ENCODE results near the gene GJB2.

GJB2 gene

DNA sequence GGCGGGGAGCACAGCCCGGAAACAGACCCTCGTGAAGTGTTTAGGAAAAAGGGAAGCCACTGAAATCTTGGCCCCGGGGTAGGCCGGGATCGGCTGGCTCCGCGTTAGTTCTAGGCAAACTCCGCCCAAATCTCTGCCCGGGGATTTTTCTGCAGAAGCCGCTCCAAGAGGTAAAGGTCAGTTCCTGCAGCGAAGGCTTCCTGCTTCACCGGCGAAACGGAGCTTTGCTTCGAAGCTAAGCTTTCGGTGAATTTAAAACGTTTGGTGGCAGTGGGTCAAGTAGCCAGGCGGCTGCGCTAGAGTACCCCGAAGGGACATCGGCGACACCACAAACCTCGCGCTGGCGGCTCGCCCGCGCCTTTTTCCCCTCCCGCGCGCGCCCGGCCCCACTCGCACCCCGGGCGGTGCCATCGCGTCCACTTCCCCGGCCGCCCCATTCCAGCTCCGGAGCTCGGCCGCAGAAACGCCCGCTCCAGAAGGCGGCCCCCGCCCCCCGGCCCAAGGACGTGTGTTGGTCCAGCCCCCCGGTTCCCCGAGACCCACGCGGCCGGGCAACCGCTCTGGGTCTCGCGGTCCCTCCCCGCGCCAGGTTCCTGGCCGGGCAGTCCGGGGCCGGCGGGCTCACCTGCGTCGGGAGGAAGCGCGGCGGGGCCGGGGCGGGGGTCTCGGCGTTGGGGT lies 441 bp downstream of the GJB2 start:
- no peak for DNase-seq

DNA sequence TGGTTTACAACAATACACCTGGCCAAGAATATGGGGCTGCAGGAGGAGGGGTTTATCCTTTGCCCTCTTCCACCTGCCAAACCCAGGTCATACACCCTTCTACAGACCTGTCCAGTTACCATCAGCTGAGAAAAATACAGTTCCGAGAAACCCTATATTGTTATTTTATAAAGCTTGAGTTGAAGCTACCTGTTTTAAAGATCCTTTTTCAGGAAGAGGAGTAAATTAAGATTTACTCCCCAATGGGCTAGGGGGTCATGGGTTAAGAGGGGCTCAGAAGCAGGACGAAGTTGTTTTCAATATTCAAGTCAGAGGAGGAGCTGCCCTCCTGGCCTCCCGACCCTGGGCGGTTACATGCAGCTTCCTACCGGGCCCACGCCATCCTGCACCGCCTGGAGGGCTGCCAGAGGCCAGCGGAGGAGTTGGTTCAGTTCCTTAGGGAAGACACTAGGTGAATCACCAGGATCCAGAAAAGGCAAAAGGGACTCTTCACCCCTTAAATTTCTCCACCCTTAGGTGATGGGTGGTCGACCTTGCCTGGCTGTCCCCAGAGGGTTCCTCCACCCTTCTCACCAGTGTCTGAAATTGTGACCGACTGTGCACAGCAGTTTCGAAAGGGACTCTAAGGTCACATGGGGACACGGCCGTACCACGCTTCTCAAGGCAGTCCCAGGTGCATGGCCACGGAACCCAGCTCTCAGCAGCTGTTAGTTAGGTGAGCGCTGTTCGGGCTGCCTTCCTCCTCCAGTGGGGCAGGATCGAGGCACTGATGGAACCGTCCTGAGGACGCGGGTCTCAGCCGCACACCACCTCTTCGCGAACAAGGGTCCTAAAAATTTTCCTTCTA lies 1.2 kb downstream of the GJB2 start:
- DNase-seq: no peak

DNA sequence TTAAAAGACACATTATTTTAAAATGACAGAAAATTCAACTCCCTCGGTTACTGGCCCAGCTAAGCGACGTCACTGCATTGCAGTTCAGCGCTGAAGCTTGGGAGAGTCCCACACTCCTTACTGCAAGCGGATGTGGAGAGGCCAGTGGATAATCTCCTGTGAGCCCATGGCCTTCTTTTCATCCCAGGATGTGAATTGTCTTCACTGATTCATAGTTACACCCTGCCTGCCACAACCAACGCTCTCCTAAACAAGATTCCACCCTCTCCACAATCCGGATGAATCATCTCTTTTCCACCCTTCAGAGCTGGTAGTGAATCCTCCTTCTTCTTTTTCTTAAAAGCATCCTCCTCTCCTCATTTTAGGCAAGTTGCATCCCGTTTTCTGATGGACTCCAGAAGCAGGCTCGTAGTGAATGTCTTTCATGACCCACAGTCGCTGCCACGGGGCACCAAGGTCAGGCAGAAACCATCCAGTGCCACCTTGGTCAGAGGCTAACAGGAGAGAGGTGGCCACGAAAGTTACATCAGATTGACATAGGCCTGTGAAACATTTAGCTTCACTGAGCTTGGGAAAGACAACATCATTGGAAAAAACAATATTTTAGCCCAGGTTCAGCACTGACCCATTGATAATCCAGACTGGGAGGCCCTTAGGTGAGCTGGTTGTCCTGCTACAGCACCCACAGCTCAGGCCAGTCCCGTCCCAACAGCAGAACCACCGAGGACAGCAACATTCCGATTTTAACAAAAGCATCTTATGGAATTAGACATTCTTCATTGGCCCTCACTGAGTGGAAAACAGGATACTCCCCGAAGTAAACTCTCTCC lies 2.0 kb downstream of the GJB2 start:
- no peak for DNase-seq

DNA sequence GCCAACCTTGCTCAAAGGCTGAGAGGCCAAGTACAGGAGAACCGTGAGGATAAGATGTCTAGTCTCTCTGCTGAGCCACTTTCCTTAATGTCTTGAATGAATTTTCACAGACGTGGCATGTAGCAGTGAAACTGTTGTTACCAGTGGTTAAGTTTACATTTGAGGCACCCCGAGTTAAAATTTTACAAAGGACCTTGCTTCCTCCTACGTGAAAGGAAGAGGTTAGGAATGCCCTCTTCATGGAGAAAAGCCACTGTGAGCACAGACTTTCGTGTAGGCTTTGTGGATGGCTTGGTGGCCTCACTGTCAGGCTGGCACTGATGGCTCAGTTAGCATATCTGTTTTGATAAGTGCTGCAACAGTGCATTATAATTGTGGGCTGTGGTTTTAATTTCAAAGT lies 2.7 kb downstream of the GJB2 start:
- no peak for DNase-seq

DNA sequence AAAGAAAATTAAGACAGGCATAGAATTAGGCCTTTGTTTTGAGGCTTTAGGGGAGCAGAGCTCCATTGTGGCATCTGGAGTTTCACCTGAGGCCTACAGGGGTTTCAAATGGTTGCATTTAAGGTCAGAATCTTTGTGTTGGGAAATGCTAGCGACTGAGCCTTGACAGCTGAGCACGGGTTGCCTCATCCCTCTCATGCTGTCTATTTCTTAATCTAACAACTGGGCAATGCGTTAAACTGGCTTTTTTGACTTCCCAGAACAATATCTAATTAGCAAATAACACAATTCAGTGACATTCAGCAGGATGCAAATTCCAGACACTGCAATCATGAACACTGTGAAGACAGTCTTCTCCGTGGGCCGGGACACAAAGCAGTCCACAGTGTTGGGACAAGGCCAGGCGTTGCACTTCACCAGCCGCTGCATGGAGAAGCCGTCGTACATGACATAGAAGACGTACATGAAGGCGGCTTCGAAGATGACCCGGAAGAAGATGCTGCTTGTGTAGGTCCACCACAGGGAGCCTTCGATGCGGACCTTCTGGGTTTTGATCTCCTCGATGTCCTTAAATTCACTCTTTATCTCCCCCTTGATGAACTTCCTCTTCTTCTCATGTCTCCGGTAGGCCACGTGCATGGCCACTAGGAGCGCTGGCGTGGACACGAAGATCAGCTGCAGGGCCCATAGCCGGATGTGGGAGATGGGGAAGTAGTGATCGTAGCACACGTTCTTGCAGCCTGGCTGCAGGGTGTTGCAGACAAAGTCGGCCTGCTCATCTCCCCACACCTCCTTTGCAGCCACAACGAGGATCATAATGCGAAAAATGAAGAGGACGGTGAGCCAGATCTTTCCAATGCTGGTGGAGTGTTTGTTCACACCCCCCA lies 3.8 kb downstream of the GJB2 start:
- DNase-seq: no peak

DNA sequence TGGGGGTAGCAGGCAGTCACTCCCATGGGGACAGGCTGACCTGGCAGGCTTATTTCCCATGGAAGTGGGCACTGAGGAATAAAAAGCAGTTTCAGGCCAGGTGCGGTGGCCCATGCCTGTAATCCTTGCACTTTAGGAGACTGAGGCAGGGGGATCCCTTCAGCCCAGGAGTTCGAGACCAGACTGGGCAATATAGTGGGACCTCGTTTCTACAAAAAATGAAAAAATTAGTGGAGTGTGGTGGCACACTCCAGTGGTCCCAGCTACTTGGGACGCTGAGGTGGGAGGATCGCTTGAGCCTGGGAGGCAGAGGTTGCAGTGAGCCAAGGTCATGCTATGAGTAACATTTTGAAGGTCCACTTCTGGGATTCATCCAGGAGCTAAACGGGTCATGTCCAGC lies 6.0 kb downstream of the GJB2 start:
- no peak for DNase-seq

DNA sequence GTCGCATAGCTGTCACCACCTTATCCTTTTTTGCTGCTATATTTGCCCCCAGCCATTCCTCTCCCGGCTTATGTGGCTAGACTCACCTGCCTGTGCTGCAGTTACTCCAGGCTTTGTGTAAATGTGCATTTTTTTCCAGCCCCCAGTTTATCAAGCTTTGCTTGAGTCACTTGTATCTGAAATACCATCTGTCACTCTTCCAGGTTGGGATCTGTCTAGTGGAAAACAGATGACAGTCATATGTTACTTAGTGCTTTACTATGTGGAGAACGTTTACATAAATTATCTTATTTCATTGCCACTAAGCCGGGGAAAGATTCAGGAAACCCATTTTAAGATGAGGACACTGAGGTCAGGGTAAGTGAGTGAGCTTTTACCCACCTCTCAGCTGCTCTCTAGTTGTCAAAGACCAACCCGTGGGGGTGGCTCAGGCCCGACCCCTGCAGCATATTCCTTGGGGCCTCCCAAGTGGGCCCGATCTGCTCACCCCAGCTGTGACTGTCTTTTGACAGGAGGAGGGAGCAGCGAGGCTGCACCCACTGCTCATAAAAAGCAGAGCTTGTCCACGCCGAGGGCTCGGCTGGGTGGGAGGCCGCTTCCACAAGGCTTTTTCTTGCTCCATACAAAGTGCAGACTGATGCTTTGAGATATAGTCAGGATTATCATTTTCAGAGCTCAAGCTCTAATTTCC lies 7.2 kb downstream of the GJB2 start:
- no peak for DNase-seq

DNA sequence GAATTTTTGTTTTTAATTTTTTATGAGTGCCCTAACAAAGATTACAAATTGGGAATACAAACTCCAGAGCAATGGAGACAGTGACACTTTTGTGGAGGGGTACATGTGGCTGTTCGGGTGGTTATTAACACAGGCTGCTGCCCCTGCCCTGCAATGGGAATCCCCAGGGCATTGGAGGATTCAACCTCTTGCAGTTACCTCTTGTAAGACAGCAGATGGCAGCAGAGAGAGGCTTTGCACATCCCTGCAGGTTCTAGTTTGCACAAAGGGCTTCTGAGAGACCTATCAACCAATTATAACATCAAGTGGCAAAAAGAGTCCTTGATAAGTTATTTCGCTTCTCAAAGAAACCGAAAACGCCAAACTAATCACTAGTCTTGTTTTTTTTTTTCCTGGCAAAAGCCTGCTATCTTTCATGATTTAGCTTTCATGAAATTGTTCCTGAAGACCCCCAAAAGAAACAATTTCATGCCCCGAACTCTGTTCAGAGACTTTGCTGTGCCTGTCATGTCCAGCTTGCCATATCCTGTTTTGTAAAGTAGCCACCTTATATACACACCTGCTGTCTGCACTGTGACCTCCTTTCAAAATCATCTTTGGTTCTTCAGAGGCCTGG lies 10.4 kb downstream of the GJB2 start:
- peak in 1 of 4 experiments; percentile 17 for DNase-seq

DNA sequence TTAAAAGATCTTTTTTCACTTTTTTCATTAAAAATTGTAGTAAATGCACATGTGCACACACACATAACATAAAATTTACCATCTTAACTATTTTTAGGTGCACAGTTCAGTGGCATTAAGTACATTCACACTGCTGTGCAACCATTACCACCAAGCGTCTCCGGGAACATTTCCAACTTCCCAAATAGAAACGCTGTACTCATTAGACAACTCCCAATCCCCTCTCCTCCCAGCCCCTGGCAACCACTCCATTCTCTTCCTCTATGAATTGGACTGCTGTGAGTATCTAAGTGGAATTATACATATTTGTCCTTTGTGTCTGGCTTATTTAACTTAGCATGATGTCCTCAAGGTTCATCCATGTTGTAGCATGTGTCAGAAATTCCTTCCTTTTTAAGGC lies 11.6 kb downstream of the GJB2 start:
- no peak for DNase-seq

DNA sequence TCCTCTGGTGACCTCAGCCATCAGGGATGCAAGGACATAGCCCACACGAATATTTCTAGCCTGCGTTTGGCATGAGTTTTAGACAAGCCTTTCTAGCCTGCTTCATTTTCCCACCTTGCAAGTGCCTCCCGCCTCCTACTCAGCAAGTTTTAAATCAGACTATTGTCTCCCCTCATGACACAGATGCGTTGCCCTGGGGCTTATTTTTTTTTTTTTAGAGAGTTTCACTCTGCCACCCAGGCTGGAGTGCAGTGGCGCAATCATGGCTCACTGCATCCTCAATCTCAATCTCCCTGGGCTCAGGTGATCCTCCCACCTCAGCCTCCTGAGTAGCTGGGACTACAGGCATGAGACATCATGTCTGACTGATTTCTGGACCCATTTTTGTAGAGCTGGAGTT lies 14.6 kb downstream of the GJB2 start:
- no peak for DNase-seq

DNA sequence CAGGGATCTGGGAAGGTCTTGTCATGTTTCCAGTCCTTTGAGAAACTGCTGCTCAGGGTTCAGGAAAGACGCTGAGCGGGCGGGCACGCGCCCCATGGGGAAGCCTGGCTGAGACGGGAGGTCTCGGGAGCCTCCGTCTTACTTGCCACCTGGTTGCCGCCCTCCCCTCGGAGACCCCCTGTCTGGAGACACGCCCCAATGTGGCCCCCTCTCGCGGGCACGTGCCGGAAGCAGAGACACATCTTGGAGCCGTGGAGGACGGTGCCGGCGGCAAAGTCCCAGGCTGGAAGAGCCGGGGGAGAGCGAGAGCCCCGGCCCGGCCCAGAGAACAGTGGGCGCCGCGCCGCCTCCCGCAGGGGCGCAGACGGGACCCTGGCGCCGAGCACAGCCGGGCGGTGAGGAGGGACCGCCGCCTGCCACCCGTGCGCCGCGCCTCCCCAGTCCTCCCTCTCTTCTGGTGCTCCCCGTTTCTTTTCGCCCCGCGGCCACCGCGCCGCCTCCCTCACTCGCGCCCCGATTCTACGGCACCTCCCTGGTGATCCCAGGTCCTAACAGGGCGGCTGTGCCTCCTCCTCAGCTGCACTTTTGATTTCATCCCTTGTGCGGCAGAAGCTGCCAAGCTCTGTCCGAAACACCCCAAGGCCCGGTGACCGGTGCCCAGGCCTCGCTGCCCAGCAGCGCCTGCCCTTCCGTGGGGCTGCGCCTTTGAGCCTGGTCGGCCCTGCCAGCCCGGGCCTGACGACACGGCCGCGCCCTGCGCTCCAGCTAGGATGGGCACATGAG lies 15.5 kb downstream of the GJB2 start:
- DNase-seq: no peak

DNA sequence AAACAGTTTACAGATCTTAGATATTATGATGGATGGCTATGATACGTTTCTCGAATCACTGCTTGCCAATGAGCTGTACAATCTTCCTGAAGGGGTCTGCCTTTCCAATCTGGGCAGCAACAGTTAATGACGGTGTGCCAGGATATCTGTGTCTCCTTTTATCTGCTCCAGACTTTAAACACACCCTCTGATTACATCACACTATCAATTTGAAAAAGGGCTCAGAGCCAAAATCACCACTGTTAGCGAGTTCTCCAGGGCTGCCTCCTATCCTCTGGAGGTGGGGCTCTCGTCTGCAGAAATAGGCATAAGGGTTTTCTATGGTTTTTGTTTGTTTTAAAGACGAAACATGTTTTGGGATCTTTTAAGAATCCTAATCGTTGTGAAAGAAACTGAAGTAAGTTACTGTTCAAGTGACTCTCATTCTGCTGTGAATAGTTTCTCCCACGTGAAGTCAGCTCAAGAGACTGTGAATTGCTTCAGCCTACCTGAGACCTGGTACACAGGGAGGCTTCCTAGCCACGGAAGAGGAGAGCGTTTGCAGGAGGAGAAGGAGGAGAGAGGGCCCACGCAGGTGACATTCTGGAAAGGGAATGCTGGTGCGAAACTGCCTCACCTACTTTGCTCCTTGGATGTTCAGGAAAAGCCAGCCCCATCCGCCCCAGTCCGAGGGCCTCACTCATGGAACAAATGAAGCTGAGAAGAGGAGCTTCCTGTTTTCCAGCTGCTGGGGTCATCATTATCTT lies 16.7 kb downstream of the GJB2 start:
- DNase-seq: no peak

DNA sequence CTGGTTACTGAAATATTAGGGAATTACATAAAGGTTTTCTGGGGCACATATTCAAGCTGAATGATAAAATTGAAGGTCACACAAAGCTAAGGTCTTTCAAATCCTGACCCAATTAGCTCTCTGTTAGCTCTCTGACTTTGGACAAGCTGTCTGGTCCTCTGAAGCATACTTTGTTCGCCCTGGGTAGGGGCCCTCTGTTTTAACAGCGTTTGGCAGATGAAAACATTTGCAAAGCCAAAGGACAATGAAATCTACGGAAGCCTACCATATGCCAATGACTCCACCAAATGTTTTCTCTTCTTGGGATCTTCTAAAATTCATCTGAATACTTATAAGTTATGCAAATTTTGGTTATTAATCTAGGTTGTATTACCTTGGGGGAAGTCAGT lies 17.3 kb downstream of the GJB2 start:
- DNase-seq: no peak

DNA sequence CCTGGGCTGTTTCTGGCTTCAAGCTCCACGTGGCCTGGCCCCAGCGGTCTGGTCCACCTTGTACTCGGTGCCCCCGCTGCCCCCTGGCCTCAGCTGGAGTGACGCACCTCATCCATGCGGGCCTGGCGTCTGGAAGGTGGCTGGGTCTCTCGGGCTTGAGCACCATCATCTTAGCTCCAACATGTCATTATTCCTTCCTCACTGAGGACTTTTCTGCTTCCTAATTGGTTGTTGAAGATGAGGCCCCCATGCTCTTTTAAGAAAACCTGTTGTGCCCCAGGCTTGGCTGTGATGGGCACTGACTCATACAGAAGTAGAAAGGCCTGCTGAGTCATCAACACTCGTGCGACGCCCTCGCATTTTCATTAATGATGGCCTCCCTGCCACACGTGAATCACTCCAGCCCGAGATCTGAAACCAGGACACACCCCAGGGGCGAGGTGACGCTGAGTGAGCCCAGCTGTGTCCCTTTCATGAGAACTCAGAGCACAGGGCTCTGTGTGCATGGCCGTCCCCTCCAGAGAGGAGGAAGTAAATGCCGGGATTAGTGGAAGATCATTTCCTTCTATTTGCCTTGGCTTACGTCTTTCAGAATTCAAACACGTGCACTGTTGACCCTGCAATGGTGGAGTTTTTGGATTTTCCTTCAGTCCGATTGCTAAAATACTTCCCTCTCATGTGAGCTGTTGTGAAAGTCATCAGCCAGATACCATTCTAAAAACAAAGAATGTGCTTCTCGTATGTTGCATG lies 17.9 kb downstream of the GJB2 start:
- peak in 1 of 4 experiments; percentile 17 for DNase-seq

DNA sequence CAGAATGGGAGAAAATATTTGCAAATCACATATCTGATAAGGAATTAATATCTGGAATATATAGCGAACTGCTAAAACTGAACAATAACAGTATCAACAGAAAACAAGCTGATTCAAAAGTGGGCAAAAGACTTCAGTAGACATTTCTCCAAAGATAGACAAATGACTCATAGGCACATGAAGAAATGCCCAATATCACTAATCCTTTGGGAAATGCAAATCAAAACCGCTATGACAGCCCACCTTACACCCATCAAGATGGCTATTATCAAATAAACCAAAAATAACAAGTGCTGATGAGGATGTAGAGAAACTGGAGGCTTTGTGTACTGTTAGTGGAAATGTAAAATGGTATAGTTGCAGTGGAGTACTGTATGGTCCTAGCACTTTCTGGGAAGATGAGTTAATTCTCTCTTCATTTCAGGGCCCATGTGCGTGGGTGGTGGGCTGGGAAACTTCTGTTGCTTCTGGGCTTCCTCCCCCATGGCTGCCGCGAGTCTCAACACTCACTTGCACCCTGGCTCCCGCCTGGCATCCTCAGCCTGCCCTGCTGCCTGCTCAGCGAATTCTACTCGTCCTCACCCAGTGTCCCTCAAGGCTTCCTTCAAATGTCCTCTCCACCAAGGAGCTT lies 19.5 kb downstream of the GJB2 start:
- DNase-seq: no peak

DNA sequence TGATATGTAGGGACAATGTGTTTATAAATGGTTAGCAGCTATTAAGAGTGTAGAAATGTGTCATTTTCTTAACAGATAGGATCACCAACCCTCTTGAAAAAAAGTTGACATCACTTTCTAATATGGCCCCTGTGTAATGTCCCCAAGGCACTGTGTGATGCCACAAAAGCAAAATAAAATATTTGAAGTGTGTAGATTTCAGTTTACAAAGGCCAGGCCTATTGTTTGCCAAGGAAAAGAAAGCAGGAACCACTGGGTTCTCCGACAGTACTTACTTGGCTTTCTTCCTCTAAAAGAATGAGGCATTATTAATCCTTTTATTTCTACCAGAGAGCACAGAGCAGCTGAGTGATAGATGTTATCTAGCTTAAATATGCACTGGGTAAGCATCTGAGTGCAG lies 21.4 kb downstream of the GJB2 start:
- no peak for DNase-seq

DNA sequence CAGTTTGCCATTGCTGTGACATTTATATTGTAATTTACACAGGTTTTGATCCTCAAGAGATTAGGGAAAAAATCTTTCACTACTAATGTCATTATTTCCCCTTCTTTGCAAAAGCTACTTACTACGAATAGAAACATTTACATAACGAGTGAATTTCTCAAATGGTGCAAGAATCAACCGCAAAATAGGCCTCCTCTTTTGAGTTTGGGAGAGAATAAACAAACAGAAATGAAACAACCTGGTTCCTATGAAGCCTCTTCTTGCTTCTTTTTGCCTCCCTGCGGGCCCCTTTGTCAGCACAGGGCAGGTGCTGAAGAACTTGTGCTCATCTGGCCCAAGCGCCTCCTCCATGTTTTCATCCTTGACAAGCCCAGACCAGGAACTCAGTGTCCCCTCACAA lies 21.8 kb downstream of the GJB2 start:
- DNase-seq: no peak

DNA sequence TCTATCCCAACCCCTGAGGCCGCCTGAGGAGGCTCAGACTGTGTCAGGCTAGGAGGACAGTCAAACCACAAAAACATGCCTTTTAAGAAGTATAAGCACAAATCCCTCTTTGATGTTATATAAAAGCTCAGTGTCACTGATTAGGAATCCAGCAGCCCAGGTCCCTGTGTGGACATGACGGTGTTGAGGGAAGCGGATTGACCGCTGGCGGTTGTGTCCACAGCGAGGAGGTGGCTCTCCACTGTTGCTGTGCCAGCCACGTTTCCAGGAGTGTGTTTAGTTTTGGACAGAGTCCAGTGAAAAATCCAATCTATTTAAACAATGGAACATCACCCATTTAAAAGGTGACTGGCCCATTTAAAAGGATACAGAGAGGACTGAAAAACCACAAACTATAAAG lies 24.3 kb downstream of the GJB2 start:
- DNase-seq: no peak
